ENCODE results near the gene NUCB2.

NUCB2 gene

DNA sequence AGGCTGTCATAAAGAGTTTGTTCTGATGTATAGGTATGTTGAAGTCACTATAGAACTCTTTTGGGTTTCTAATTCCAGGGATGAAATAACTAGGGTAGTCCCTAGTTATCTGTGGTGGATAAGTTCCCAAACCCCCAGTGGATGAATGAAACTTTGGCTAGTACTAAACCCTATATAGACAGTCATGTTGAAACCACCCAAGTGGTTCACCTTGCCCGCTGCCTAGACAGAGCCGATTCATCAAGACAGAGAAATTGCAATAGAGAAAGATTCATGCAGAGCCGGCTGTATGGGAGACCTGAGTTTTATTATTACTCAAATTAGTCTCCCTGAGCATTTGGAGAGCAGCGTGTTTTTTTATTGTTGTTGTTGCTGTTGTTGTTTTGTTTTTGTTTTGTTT lies 23.8 kb upstream of the NUCB2 start:
- DNase-seq (ENCODE audit: low read depth in 1 of 2, low spot score in 1 of 2), result no peak
- no peaks in the 10 kb centered on the region for H3K27me3 ChIP-seq (ENCODE audit: insufficient read depth, poor library complexity, severe bottlenecking)
- H3K4me3 ChIP-seq (replicated peaks; ENCODE audit: insufficient read depth, low read length), result no peak overlapping the region
- no peak overlapping the region for H3K27ac ChIP-seq (replicated peaks)
- TF ChIP-seq POLR2AphosphoS5 (IDR thresholded peaks at IDR 0.05; ENCODE audit: low read depth) (no peak), GABPA (IDR thresholded peaks at IDR 0.05; ENCODE audit: low read depth) (no peak), SPI1 (IDR thresholded peaks at IDR 0.05; ENCODE audit: borderline replicate concordance, low read depth) (no peak)
- TF ChIP-seq, protein P1, sequence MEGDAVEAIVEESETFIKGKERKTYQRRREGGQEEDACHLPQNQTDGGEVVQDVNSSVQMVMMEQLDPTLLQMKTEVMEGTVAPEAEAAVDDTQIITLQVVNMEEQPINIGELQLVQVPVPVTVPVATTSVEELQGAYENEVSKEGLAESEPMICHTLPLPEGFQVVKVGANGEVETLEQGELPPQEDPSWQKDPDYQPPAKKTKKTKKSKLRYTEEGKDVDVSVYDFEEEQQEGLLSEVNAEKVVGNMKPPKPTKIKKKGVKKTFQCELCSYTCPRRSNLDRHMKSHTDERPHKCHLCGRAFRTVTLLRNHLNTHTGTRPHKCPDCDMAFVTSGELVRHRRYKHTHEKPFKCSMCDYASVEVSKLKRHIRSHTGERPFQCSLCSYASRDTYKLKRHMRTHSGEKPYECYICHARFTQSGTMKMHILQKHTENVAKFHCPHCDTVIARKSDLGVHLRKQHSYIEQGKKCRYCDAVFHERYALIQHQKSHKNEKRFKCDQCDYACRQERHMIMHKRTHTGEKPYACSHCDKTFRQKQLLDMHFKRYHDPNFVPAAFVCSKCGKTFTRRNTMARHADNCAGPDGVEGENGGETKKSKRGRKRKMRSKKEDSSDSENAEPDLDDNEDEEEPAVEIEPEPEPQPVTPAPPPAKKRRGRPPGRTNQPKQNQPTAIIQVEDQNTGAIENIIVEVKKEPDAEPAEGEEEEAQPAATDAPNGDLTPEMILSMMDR (IDR thresholded peaks at IDR 0.05; ENCODE audit: insufficient read depth, low read length), result no peak
- TF ChIP-seq, protein P2, sequence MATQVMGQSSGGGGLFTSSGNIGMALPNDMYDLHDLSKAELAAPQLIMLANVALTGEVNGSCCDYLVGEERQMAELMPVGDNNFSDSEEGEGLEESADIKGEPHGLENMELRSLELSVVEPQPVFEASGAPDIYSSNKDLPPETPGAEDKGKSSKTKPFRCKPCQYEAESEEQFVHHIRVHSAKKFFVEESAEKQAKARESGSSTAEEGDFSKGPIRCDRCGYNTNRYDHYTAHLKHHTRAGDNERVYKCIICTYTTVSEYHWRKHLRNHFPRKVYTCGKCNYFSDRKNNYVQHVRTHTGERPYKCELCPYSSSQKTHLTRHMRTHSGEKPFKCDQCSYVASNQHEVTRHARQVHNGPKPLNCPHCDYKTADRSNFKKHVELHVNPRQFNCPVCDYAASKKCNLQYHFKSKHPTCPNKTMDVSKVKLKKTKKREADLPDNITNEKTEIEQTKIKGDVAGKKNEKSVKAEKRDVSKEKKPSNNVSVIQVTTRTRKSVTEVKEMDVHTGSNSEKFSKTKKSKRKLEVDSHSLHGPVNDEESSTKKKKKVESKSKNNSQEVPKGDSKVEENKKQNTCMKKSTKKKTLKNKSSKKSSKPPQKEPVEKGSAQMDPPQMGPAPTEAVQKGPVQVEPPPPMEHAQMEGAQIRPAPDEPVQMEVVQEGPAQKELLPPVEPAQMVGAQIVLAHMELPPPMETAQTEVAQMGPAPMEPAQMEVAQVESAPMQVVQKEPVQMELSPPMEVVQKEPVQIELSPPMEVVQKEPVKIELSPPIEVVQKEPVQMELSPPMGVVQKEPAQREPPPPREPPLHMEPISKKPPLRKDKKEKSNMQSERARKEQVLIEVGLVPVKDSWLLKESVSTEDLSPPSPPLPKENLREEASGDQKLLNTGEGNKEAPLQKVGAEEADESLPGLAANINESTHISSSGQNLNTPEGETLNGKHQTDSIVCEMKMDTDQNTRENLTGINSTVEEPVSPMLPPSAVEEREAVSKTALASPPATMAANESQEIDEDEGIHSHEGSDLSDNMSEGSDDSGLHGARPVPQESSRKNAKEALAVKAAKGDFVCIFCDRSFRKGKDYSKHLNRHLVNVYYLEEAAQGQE (IDR thresholded peaks at IDR 0.05; ENCODE audit: insufficient replicate concordance, low read depth), result no peak

DNA sequence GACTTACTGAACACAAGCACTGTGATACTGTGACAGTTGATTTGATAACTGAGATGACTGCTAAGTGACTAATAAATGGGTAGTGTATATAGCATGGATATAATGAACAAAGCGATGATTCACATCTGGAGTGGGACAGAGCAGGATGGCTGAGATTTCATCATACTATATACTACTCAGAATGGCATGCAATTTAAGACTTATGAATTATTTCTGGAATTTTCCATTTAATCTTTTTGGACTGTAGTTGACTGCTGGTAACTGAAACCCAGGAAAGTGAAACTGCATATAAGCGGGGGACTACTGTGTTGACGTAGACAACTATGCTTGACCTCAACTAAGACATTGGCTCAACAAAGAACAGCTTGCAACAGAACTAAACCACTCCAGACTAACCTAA lies 20.0 kb upstream of the NUCB2 start:
- Histone ChIP-seq H3K4me3 (replicated peaks; ENCODE audit: insufficient read depth, low read length) (no peak overlapping the region), H3K27me3 (ENCODE audit: insufficient read depth, poor library complexity, severe bottlenecking) (no peaks in the 10 kb centered on the region), H3K27ac (replicated peaks) (no peak overlapping the region)
- no peak for TF ChIP-seq POLR2AphosphoS5 (IDR thresholded peaks at IDR 0.05; ENCODE audit: low read depth)
- TF ChIP-seq, protein P1 (IDR thresholded peaks at IDR 0.05; ENCODE audit: insufficient read depth, low read length), result no peak
- TF ChIP-seq GABPA (IDR thresholded peaks at IDR 0.05; ENCODE audit: low read depth), result no peak
- no peak for TF ChIP-seq SPI1 (IDR thresholded peaks at IDR 0.05; ENCODE audit: borderline replicate concordance, low read depth)
- TF ChIP-seq, protein P2 (IDR thresholded peaks at IDR 0.05; ENCODE audit: insufficient replicate concordance, low read depth), result no peak
- DNase-seq (ENCODE audit: low read depth in 1 of 2, low spot score in 1 of 2), result no peak

DNA sequence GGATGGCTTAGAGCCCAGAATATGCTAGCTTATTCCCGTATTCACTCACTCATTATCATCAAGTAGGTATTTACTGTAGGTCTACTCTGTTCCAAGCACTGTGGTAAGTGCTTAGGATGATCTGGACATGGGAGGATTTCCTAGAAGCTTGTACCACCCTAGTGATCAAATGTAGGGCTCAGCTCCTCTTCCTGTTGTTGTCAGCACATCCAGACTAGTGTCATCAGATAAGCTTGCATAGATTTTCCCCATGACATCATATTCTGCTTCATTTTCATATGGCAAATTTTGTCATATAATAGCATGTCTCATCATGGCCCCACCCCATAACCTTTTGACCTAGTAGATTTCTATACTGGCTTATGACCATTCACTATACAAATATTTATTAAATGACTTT lies 19.3 kb upstream of the NUCB2 start:
- no peak overlapping the region for H3K4me3 ChIP-seq (replicated peaks; ENCODE audit: insufficient read depth, low read length)
- DNase-seq (ENCODE audit: low read depth in 1 of 2, low spot score in 1 of 2), result no peak
- no peak for TF ChIP-seq SPI1 (IDR thresholded peaks at IDR 0.05; ENCODE audit: borderline replicate concordance, low read depth)
- TF ChIP-seq GABPA (IDR thresholded peaks at IDR 0.05; ENCODE audit: low read depth), result no peak
- TF ChIP-seq POLR2AphosphoS5 (IDR thresholded peaks at IDR 0.05; ENCODE audit: low read depth), result no peak
- TF ChIP-seq, protein P1 (IDR thresholded peaks at IDR 0.05; ENCODE audit: insufficient read depth, low read length), result no peak
- TF ChIP-seq, protein P2 (IDR thresholded peaks at IDR 0.05; ENCODE audit: insufficient replicate concordance, low read depth), result no peak
- H3K27ac ChIP-seq (replicated peaks), result no peak overlapping the region
- H3K27me3 ChIP-seq (ENCODE audit: insufficient read depth, poor library complexity, severe bottlenecking), result no peaks in the 10 kb centered on the region
